ENCODE results near the gene FCN2.

The FCN2 gene

DNA sequence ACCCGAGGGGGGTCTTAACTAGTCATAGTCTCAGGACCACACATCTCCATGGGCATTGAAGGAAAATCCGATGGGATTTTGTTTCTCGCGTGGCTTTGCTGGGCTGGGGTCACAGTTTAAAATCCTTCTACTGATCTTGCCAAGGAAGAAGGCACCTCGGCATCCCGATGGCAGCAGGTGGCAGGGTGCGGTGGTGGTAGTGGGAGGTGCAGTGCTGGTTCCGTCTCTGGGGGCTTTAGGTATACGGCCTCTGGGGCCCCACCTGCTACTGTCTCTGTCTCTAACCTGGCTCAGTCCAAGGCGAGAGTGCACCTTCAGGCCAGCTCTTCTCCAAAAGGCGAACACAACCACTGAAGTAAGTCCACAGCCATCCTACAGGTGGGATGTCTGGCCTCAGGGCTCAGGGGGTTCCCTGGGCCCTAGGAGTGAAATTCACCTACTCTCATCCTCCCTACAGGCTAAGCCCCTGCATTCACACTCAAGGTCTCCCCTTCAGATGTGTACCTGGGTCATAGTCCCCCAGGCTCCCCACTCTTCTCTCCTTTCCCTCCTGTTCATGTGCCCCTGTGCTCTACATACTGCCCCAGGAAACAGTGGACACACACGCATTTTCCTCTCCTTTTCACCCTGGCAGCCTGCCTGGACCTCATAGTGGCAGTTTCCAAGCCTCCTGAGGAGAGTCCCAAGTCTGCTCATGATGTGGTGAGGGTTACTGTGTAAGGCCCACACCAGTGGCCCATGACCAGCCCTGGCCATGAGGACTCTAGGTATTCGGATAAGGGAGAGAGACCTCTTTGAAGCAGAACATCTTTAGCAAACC is 736 bp upstream of the FCN2 start:
- Histone ChIP-seq H3K27ac (ENCODE audit: extremely low read depth, low read depth, low read length) (no peak overlapping the region), H3K9me3 (ENCODE audit: control insufficient read depth, insufficient read depth, low read depth, low read length) (no peaks in the 10 kb centered on the region), H3K4me1 (ENCODE audit: control insufficient read depth, insufficient read depth, low read length) (no peaks in the 10 kb centered on the region), H3K36me3 (ENCODE audit: control insufficient read depth in 2 of 2, insufficient read depth in 1 of 2, low read length in 2 of 2) (no peaks in the 10 kb centered on the region), H3K4me3 (ENCODE audit: low read depth, low read length) (no peak overlapping the region)
- TF ChIP-seq, protein P1, sequence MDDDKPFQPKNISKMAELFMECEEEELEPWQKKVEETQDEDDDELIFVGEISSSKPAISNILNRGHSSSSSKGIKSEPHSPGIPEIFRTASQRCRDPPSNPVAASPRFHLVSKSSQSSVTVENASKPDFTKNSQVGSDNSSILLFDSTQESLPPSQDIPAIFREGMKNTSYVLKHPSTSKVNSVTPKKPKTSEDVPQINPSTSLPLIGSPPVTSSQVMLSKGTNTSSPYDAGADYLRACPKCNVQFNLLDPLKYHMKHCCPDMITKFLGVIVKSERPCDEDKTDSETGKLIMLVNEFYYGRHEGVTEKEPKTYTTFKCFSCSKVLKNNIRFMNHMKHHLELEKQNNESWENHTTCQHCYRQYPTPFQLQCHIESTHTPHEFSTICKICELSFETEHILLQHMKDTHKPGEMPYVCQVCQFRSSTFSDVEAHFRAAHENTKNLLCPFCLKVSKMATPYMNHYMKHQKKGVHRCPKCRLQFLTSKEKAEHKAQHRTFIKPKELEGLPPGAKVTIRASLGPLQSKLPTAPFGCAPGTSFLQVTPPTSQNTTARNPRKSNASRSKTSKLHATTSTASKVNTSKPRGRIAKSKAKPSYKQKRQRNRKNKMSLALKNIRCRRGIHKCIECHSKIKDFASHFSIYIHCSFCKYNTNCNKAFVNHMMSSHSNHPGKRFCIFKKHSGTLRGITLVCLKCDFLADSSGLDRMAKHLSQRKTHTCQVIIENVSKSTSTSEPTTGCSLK (tag by site-specific recombination; IDR thresholded peaks at IDR 0.05) = no peak
- ChIA-PET CTCF (no interaction called here), POLR2A (no interaction called here)

DNA sequence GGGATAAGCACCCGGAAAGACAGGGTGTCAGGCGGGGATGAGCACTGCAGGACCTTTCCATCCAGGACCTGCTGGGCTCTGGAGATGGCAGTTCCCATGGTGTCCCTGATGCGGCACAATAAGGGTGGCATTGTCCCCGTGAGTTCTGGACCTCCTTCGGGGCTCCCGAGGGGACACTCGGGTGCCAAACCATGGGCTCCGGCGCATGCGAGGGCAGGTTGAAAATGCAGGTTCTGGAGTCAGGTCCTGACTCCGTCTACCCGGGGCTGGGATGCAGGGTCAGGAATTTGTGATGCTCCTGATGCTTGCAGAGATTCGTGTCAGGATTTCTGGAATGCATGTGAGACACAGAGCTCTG is 682 bp downstream of the FCN2 start:
- TF ChIP-seq, protein P2, sequence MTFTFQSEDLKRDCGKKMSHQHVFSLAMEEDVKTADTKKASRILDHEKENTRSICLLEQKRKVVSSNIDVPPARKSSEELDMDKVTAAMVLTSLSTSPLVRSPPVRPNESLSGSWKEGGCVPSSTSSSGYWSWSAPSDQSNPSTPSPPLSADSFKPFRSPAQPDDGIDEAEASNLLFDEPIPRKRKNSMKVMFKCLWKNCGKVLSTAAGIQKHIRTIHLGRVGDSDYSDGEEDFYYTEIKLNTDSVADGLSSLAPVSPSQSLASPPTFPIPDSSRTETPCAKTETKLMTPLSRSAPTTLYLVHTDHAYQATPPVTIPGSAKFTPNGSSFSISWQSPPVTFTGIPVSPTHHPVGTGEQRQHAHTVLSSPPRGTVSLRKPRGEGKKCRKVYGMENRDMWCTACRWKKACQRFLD (tag by site-specific recombination; IDR thresholded peaks at IDR 0.05) = no peak
- TF ChIP-seq, protein P3, sequence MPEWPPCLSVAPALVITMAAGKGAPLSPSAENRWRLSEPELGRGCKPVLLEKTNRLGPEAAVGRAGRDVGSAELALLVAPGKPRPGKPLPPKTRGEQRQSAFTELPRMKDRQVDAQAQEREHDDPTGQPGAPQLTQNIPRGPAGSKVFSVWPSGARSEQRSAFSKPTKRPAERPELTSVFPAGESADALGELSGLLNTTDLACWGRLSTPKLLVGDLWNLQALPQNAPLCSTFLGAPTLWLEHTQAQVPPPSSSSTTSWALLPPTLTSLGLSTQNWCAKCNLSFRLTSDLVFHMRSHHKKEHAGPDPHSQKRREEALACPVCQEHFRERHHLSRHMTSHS (tag by site-specific recombination; IDR thresholded peaks at IDR 0.05) = no peak
- no peak for TF ChIP-seq ZNF521 (tag by site-specific recombination; IDR thresholded peaks at IDR 0.05)
- TF ChIP-seq WT1 (tag by site-specific recombination; IDR thresholded peaks at IDR 0.05) = no peak
- TF ChIP-seq ZFHX2 (tag by site-specific recombination; conservative IDR thresholded peaks at IDR 0.05) = no peak
- no peak for TF ChIP-seq ZNF600 (tag by site-specific recombination; IDR thresholded peaks at IDR 0.05)
- no peak for TF ChIP-seq ZNF302 (tag by site-specific recombination; IDR thresholded peaks at IDR 0.05; ENCODE audit: low read depth)
- TF ChIP-seq ZNF660 (tag by site-specific recombination; IDR thresholded peaks at IDR 0.05) = no peak
- TF ChIP-seq, protein P4, sequence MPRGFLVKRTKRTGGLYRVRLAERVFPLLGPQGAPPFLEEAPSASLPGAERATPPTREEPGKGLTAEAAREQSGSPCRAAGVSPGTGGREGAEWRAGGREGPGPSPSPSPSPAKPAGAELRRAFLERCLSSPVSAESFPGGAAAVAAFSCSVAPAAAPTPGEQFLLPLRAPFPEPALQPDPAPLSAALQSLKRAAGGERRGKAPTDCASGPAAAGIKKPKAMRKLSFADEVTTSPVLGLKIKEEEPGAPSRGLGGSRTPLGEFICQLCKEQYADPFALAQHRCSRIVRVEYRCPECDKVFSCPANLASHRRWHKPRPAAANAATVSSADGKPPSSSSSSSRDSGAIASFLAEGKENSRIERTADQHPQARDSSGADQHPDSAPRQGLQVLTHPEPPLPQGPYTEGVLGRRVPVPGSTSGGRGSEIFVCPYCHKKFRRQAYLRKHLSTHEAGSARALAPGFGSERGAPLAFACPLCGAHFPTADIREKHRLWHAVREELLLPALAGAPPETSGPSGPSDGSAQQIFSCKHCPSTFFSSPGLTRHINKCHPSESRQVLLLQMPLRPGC (tag by site-specific recombination; IDR thresholded peaks at IDR 0.05) = no peak
- TF ChIP-seq, protein P5, sequence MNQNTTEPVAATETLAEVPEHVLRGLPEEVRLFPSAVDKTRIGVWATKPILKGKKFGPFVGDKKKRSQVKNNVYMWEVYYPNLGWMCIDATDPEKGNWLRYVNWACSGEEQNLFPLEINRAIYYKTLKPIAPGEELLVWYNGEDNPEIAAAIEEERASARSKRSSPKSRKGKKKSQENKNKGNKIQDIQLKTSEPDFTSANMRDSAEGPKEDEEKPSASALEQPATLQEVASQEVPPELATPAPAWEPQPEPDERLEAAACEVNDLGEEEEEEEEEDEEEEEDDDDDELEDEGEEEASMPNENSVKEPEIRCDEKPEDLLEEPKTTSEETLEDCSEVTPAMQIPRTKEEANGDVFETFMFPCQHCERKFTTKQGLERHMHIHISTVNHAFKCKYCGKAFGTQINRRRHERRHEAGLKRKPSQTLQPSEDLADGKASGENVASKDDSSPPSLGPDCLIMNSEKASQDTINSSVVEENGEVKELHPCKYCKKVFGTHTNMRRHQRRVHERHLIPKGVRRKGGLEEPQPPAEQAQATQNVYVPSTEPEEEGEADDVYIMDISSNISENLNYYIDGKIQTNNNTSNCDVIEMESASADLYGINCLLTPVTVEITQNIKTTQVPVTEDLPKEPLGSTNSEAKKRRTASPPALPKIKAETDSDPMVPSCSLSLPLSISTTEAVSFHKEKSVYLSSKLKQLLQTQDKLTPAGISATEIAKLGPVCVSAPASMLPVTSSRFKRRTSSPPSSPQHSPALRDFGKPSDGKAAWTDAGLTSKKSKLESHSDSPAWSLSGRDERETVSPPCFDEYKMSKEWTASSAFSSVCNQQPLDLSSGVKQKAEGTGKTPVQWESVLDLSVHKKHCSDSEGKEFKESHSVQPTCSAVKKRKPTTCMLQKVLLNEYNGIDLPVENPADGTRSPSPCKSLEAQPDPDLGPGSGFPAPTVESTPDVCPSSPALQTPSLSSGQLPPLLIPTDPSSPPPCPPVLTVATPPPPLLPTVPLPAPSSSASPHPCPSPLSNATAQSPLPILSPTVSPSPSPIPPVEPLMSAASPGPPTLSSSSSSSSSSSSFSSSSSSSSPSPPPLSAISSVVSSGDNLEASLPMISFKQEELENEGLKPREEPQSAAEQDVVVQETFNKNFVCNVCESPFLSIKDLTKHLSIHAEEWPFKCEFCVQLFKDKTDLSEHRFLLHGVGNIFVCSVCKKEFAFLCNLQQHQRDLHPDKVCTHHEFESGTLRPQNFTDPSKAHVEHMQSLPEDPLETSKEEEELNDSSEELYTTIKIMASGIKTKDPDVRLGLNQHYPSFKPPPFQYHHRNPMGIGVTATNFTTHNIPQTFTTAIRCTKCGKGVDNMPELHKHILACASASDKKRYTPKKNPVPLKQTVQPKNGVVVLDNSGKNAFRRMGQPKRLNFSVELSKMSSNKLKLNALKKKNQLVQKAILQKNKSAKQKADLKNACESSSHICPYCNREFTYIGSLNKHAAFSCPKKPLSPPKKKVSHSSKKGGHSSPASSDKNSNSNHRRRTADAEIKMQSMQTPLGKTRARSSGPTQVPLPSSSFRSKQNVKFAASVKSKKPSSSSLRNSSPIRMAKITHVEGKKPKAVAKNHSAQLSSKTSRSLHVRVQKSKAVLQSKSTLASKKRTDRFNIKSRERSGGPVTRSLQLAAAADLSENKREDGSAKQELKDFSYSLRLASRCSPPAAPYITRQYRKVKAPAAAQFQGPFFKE (tag by site-specific recombination; IDR thresholded peaks at IDR 0.05; ENCODE audit: borderline replicate concordance) = no peak
- no peak for TF ChIP-seq ZNF239 (tag by site-specific recombination; IDR thresholded peaks at IDR 0.05)
- TF ChIP-seq, protein P6, sequence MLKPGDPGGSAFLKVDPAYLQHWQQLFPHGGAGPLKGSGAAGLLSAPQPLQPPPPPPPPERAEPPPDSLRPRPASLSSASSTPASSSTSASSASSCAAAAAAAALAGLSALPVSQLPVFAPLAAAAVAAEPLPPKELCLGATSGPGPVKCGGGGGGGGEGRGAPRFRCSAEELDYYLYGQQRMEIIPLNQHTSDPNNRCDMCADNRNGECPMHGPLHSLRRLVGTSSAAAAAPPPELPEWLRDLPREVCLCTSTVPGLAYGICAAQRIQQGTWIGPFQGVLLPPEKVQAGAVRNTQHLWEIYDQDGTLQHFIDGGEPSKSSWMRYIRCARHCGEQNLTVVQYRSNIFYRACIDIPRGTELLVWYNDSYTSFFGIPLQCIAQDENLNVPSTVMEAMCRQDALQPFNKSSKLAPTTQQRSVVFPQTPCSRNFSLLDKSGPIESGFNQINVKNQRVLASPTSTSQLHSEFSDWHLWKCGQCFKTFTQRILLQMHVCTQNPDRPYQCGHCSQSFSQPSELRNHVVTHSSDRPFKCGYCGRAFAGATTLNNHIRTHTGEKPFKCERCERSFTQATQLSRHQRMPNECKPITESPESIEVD (tag by site-specific recombination; IDR thresholded peaks at IDR 0.05) = no peak
- no peak for TF ChIP-seq ZNF544 (tag by site-specific recombination; IDR thresholded peaks at IDR 0.05)
- TF ChIP-seq, protein P7, sequence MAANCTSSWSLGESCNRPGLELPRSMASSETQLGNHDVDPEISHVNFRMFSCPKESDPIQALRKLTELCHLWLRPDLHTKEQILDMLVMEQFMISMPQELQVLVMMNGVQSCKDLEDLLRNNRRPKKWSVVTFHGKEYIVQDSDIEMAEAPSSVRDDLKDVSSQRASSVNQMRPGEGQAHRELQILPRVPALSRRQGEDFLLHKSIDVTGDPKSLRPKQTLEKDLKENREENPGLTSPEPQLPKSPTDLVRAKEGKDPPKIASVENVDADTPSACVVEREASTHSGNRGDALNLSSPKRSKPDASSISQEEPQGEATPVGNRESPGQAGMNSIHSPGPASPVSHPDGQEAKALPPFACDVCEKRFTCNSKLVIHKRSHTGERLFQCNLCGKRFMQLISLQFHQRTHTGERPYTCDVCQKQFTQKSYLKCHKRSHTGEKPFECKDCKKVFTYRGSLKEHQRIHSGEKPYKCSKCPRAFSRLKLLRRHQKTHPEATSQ (tag by site-specific recombination; IDR thresholded peaks at IDR 0.05) = no peak
- no peak for TF ChIP-seq ZBTB48 (tag by site-specific recombination; IDR thresholded peaks at IDR 0.05)
- POLR2A ChIA-PET = no interaction called here
- CTCF ChIA-PET = interaction anchor here (0.7 kb wide), 1 partner anchor 103 kb away, joined by 3 read pairs; no protein-coding TSS in a partner anchor
- H3K9me3 ChIP-seq (ENCODE audit: control insufficient read depth, insufficient read depth, low read depth, low read length) = no peaks in the 10 kb centered on the region
- no peak overlapping the region for H3K27ac ChIP-seq (ENCODE audit: extremely low read depth, low read depth, low read length)
- H3K4me3 ChIP-seq (ENCODE audit: low read depth, low read length) = no peak overlapping the region
- H3K36me3 ChIP-seq (ENCODE audit: control insufficient read depth in 2 of 2, insufficient read depth in 1 of 2, low read length in 2 of 2) = no peaks in the 10 kb centered on the region
- no peaks in the 10 kb centered on the region for H3K4me1 ChIP-seq (ENCODE audit: control insufficient read depth, insufficient read depth, low read length)

Data from HEK293 (cell line).